Measurements from ENCODE around the gene EPN2. TPM values are rescaled to one million over a fixed set of nuclear protein-coding genes. Genes with fewer than 3 reads are reported as not detected.

The EPN2 gene
- total and polyA plus RNA-seq, 12 donors = 12.0 to 53.8 (median 22.5) TPM

DNA sequence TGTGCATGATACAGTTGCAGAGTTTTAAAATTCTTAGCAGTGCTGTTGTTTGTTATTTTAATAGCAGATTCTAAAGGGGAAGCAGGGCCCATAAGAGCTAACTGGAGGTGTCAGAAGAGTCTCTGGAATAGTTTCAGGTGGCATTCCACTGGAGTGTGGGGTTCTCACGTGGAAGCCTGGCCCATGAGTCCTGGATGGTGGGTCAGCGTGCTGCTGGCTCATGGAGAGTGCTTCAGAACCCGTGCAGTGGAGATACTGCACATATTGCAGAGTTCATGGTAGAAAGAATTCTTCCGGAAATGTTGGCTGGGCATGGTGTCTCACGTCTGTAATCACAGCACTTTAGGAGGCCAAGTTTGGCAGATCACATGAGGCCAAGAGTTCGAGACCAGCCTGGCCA is 81.4 kb downstream of the EPN2 start:
- TF ChIP-seq POLR2A (IDR thresholded peaks at IDR 0.05) = no peak
- TF ChIP-seq, protein P1, sequence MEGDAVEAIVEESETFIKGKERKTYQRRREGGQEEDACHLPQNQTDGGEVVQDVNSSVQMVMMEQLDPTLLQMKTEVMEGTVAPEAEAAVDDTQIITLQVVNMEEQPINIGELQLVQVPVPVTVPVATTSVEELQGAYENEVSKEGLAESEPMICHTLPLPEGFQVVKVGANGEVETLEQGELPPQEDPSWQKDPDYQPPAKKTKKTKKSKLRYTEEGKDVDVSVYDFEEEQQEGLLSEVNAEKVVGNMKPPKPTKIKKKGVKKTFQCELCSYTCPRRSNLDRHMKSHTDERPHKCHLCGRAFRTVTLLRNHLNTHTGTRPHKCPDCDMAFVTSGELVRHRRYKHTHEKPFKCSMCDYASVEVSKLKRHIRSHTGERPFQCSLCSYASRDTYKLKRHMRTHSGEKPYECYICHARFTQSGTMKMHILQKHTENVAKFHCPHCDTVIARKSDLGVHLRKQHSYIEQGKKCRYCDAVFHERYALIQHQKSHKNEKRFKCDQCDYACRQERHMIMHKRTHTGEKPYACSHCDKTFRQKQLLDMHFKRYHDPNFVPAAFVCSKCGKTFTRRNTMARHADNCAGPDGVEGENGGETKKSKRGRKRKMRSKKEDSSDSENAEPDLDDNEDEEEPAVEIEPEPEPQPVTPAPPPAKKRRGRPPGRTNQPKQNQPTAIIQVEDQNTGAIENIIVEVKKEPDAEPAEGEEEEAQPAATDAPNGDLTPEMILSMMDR (IDR thresholded peaks at IDR 0.05) = no peak
- Histone ChIP-seq H3K27me3 (no peaks in the 10 kb centered on the region), H3K36me3 (replicated peaks in 1 of 2) (peaks cover 0 to 14% of the 10 kb centered on the region in 2 donors), H3K9me3 (replicated peaks in 1 of 3) (no peaks in the 10 kb centered on the region), H3K27ac (no peak overlapping the region), H3K4me3 (no peak overlapping the region), H3K4me1 (replicated peaks in 1 of 2) (peaks cover 6 to 19% of the 10 kb centered on the region in 2 donors)
- DNase-seq = peak in 1 of 7 donors; percentile 8
- WGBS, 4 donors = 88 to 90% (median 88%) methylated on average over 6 of the region's 6 CpGs
- intact Hi-C loops (cut with DNase I) = no loop called here

DNA sequence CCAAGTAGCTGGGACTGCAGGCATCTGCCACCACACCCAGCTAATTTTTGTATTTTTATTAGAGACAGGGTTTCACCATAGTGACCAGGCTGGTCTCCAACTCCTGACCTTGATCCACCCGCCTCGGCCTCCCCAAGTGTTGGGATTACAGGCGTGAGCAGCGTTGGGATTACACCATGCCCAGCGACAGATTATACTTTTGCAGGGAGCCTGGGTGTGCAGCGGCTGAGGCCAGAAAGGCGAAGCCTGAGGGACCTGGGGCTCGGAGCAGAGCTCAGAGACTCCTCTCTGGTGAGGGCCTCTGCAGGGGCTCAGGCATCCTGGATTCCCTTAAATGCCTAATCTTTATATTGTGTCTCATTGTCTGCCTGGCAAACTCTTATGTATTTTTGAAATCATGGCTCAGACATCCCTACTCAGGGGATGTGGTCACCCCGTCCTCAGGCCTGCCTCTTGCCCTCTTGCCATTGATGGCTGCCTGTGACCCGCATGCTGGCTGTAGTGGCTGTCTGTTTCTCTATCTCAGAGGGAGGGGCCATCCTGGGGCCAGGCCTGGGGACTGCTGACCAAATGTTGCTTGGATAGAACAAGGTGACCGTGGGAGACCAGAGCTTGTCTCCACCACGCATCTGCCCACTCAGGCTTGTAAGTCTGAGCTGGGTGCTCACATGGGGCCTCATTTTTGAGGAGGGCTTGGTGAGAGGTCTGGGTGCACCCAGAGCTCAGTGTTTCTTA is 82.8 kb downstream of the EPN2 start:
- no peak overlapping the region for H3K27ac ChIP-seq
- WGBS, 4 donors = 88 to 94% (median 89%) methylated on average over 12 of the region's 12 CpGs
- H3K4me3 ChIP-seq = no peak overlapping the region
- TF ChIP-seq POLR2A (IDR thresholded peaks at IDR 0.05) = no peak
- TF ChIP-seq, protein P1 (IDR thresholded peaks at IDR 0.05) = no peak
- intact Hi-C loops (cut with DNase I) = no loop called here
- DNase-seq = peak in 1 of 7 donors; percentile 8
- H3K4me1 ChIP-seq (replicated peaks in 1 of 2) = peaks cover 6 to 19% of the 10 kb centered on the region in 2 donors
- H3K9me3 ChIP-seq (replicated peaks in 1 of 3) = no peaks in the 10 kb centered on the region
- H3K27me3 ChIP-seq = no peaks in the 10 kb centered on the region
- peaks cover 0 to 5% of the 10 kb centered on the region in 2 donors for H3K36me3 ChIP-seq (replicated peaks in 1 of 2)

DNA sequence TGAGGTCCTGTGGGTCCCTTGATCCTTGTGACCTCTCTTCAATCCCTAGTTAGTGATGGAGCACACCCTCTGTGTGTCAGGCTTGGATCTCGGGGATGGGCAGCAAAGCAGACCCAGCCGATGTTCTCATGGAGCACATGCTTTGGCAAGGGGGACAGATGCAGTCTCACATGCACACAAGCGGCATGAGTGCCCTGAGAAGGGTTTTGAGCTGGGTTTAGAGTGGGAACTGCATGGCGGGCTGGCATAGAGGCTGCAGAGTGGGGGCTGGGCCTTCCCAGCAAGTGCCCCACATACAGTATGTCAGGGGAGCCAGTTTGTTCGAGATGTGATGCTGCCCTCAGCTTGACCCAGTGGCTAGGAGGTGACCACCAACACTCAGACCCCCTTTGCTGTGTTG is 83.7 kb downstream of the EPN2 start:
- TF ChIP-seq, protein P1 (IDR thresholded peaks at IDR 0.05) = no peak
- TF ChIP-seq POLR2A (IDR thresholded peaks at IDR 0.05) = no peak
- Histone ChIP-seq H3K4me1 (replicated peaks in 1 of 2) (peaks cover 6 to 19% of the 10 kb centered on the region in 2 donors), H3K36me3 (replicated peaks in 1 of 2) (no peaks in the 10 kb centered on the region), H3K9me3 (replicated peaks in 1 of 3) (no peaks in the 10 kb centered on the region), H3K27ac (no peak overlapping the region), H3K4me3 (no peak overlapping the region), H3K27me3 (no peaks in the 10 kb centered on the region)
- no peak for DNase-seq
- intact Hi-C loops (cut with DNase I) = no loop called here
- WGBS, 4 donors = 83 to 97% (median 92%) methylated on average over 1 to 5 of the region's 5 CpGs

DNA sequence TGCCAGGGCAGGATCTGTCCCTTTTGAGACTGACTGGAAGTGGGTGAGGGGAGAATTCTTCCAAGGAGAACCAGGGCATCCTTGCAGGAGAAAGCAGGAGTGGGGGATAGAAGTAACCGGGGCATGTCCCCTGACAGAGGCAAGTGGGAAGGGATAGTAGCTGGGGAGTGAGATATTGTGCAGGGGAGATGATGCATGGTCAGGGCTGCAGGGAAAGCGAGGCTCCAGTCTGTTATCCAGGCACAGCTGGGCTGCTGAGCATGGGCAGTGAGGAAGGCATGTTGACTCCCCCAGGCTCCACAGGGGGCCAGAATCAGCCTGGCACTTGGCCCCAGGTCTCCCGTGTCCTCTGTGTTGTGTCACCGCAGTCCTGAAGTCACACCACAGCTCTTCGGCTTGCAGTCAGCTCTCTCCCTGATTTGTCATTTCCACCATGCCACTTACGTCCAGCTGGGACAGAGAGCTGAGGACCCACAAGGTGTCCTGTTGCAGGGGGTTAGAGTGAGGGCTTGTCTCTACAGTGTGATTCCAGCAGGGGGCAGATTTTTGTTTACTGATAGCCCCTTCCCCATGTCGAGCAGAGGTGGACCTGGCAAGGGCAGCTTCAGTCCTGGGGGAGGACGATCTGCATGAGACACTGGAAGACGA is 84.4 kb downstream of the EPN2 start:
- intact Hi-C loops (cut with DNase I) = no loop called here
- H3K27ac ChIP-seq = no peak overlapping the region
- peak in 1 of 7 donors; percentile 8 for DNase-seq
- H3K27me3 ChIP-seq = no peaks in the 10 kb centered on the region
- H3K9me3 ChIP-seq (replicated peaks in 1 of 3) = no peaks in the 10 kb centered on the region
- peaks cover 6 to 15% of the 10 kb centered on the region in 2 donors for H3K4me1 ChIP-seq (replicated peaks in 1 of 2)
- H3K4me3 ChIP-seq = no peak overlapping the region
- WGBS, 4 donors = 86 to 93% (median 89%) methylated on average over 9 of the region's 9 CpGs
- no peak for TF ChIP-seq POLR2A (IDR thresholded peaks at IDR 0.05)
- TF ChIP-seq, protein P1 (IDR thresholded peaks at IDR 0.05) = peak in 1 of 6 experiments; percentile 3
- H3K36me3 ChIP-seq (replicated peaks in 1 of 2) = no peaks in the 10 kb centered on the region

Data from adrenal gland (tissue), 12 donors.